Mononuclear cell (primary cell): ENCODE measurements around the gene ZWILCH. TPM values are rescaled to one million over a fixed set of nuclear protein-coding genes. Genes with fewer than 3 reads are reported as not detected.
"Not testable (repeated sequence)": the region's sequence is repeated elsewhere in the genome, so short reads cannot be mapped to it uniquely, and the experiment has no call there.

ENCODE experiments used
- H3K27me3 ChIP-seq: 2 replicates; pipeline ENCODE4 v1.6.0; 2011; ENCODE audit warnings: low read length, control low read depth; ENCODE audit not compliant: insufficient read depth
- H3K4me1 ChIP-seq: 2 replicates; pipeline ENCODE4 v1.5.1; 2011; ENCODE audit warnings: mild to moderate bottlenecking, low read length, control low read depth; ENCODE audit not compliant: insufficient read depth
- H3K4me3 ChIP-seq: 2 replicates; pipeline ENCODE4 v1.5.1; 2011; ENCODE audit warnings: mild to moderate bottlenecking, low read length, moderate library complexity
- H3K9me3 ChIP-seq: 2 replicates; pipeline ENCODE4 v1.5.1; 2011; ENCODE audit warnings: low read depth, mild to moderate bottlenecking, control low read depth, low read length
- total RNA-seq: library from RNA; depleted of rRNA; stranded (reverse); fragments of >200 nt; gene quantifications from one replicate; pipeline ENCODE4 v1.2.3, GENCODE V29; 2012

ZWILCH gene
- total RNA-seq, 1 donor = 10.2 TPM

DNA sequence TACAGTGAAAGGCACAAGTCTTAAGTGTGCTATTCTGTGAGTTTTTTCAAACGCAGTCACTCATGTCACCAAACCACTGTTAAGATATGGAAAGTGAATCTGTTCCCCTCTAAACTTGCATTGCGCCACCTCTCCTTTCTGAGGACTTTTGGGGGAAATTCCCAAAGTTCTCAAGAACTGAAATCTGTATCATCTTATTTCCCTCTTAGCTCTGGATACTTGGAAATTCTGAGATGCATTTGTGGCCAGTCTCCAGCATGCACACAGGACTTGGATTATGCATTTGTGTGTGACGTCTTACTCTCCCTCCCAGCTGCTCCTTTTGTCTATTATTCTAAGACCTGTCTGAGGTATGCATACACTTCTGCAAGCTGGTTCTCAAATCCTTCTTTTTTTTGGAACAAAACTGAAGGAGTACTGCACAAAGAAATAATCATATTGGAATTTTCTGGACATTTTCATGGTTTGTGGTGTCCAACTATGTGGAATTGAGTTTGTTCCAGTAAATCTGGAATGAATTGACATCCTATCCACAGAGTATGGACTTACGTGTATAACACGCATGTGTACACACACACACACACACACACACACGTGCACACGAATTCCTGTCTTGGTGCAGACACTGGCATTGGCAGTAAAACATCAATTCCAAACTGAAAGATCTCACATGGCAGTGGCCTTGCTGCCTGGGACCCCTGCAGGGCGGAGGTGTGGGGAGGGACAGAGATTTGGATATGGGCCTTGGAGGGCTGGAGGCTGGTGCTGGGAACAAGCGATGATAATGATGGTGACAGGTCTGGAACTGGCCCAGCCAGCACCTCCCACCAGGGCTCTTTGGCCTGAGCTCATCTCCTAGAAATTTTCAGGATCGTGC lies 68.8 kb downstream of the ZWILCH start:
- H3K9me3 ChIP-seq = no peaks in the 10 kb centered on the region
- H3K27me3 ChIP-seq = no peaks in the 10 kb centered on the region
- no peak overlapping the region for H3K4me3 ChIP-seq
- no peaks in the 10 kb centered on the region for H3K4me1 ChIP-seq

DNA sequence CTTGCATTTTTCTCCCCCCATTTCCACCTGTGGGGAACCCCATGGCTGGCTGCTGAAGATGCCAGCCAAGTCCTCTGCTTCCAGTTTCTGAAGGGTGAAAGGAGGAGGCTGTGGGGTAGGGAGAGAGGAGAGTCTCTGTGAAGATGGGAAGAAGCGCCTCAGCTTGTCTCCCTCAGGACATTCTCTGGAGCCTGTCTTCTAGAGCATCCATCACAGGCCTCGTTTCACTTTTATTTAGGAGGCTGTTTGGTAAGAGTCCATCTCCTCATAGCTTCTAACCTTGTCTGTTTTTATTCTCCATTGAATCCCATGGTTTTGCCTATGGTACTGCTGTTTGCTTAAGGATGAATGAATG lies 69.4 kb downstream of the ZWILCH start:
- Histone ChIP-seq H3K4me3 (no peak overlapping the region), H3K4me1 (no peaks in the 10 kb centered on the region), H3K27me3 (no peaks in the 10 kb centered on the region), H3K9me3 (no peaks in the 10 kb centered on the region)

DNA sequence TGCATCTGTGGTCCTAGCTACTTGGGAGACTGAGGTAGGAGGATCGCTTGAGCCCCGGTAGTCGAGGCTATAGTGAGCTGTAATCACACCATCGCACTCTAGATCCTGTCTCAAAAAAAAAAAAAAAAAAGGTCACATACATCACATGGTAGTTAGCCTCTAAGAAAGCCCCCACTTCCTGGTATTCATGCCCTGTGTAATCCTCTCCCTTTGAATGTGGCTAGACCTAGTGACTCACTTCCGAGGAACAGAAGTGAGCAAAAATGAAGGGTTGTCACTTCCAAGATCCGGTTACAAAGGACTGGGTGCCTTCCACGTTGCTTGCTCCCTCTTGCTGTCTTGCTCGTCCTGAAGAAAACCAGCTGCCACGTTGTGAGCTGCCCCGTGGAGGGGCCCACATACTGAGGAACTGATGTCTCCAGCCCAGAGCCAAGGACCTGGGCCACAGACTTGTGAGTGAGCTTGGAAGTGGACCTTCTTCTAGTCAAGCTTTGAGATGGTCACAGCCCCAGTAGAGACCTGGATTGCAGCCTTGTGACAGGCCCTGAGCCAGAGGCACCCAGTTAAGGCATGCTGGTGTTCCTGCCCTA lies 73.3 kb downstream of the ZWILCH start:
- Histone ChIP-seq H3K4me3 (no peak overlapping the region), H3K9me3 (no peaks in the 10 kb centered on the region), H3K4me1 (no peaks in the 10 kb centered on the region), H3K27me3 (no peaks in the 10 kb centered on the region)

DNA sequence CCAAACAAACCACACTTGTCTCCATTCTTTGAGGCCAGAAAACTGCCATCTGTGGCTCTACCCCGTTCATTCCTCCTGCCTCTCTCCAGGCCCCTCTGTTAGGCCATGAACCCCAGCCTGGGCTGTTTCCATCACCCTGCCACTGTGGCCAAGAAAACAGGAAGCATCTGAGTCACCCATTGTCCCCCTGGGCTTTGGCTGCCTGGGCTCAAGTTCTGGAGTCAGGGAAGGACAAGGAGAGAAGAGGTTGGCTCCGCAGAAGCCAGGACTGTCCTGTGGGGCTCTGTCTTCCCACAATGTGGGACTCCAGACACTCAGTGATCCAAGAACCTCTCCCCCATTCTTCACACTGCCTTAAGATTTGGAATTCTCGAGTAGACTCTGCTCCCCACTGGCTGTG lies 75.5 kb downstream of the ZWILCH start:
- no peak overlapping the region for H3K4me3 ChIP-seq
- no peaks in the 10 kb centered on the region for H3K4me1 ChIP-seq
- H3K27me3 ChIP-seq = no peaks in the 10 kb centered on the region
- H3K9me3 ChIP-seq = no peaks in the 10 kb centered on the region

DNA sequence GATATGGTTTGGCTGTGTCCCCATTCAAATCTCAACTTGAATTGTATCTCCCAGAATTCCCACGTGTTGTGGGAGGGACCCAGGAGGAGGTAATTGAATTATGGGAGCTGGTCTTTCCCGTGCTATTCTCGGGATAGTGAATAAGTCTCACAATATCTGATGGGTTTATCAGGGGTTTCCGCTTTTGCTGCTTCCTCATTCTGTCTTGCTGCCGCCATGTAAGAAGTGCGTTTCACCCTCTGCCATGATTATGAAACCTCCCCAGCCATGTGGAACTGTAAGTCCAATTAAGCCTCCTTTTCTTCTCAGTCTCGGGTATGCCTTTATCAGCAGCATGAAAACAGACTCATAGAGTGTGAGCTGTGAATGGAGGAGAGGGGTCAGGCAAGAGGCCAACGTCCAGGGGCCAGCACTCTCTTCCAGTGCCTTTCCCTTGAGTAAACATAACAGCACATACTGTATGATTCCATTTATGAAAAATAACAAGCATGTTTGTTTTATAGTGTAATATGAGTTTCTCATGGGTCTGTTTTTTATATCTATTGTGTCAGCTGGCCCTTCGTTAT lies 76.9 kb downstream of the ZWILCH start:
- H3K4me1 ChIP-seq = no peaks in the 10 kb centered on the region
- no peaks in the 10 kb centered on the region for H3K9me3 ChIP-seq
- H3K4me3 ChIP-seq = no peak overlapping the region
- no peaks in the 10 kb centered on the region for H3K27me3 ChIP-seq

DNA sequence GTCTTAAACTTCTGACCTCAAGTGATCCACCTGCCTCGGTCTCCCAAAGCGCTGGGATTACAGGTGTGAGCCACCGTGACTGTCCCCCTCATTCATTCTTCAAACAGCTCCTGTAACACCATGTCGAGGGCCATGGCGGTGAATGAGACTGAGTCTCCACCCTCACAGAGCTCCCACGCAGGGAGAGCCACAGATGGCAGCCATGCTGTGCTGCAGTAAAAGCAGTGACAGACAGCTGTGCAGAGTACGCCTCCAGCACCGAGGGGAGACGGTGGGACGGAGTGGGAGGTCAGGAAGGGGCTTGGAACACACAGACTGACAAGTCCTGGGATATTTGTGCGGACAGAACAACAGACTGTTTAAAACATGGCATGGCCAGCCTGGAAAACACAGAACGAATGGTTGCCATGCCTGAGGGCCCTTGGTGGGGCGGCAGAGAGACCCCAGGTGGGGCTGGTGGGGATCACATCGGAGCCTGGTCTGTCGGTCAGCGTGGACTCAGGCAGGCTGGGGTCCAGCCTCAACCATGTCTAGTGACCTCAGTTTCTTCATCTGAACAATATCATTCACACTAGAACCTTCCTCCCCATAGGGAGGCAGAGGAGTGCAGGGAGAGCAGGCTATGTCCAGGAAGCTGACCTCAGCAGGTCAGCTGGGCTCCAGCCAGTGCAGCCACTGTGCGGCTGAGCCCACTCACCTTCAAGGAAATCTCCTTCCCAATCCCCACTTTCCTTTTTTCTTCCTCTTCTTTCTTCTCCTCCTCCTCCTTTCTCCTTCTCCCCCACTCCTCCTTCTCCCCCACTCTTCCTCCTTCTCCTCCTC lies 81.2 kb downstream of the ZWILCH start:
- H3K9me3 ChIP-seq = no peaks in the 10 kb centered on the region
- no peaks in the 10 kb centered on the region for H3K27me3 ChIP-seq
- no peak overlapping the region for H3K4me3 ChIP-seq

DNA sequence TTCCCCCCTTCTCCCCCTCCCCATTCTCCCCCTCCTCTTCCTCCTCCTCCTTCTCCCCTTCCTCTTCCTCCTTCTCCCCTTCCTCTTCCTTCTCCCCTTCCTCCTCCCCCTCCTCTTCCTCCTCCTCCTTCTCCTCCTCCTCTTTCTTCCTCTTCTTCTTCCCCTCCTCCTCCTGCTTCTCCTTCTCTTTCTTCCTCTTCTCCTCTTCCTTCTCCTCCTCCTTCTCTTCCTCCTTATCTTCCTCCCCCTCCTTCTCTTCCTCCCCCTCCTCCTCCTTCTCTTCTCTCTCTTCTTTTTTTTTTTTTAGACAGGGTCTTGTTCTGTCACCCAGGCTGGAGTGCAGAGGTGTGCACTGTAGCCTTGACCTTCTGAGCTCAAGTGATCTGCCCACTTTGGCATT lies 81.9 kb downstream of the ZWILCH start:
- H3K4me1 ChIP-seq = no peaks in the 10 kb centered on the region
- no peaks in the 10 kb centered on the region for H3K27me3 ChIP-seq
- H3K9me3 ChIP-seq = no peaks in the 10 kb centered on the region
- H3K4me3 ChIP-seq = no peak overlapping the region

More for the DNA sequence above, 81.2 kb downstream of the ZWILCH start:
- no peaks in the 10 kb centered on the region for H3K4me1 ChIP-seq

DNA sequence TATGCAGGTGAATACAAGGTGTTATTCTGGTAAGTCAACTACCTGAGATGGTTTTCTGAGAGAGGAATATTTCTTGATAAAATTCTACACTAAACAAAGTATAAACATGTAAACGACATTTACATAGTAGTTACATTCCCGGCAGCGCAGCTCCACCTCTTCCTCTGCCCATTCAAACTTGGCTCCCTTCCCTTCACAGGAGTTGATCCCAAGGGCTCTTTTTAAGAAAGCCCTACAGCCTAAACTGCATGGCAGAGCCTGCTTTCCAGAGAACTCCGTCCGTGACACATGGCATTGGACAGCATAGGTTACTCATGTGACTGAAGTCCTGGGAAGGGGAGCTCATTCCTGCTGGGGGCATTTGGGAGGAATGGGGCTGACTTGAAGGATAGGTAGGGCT lies 82.6 kb downstream of the ZWILCH start:
- H3K4me3 ChIP-seq = no peak overlapping the region
- no peaks in the 10 kb centered on the region for H3K27me3 ChIP-seq

DNA sequence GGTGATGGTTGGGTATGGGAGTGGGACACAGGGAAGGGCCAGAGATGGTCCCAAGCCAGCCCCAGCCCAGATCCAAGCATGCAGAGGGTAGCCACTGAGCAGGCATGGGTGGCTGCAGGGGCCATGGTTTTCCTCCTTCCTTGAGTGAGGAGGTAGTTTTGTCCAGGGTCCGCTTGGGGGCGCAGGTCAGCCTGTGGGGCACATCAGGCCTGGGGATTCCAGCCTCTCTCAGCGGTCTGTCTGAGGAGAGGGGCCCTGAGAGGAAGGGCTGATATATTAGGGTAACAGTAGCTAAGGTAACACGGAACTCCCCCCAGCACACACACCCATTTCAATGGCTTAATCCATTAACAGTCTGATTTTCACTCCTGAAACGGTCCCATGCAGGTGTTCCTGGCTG lies 83.4 kb downstream of the ZWILCH start:
- no peaks in the 10 kb centered on the region for H3K9me3 ChIP-seq
- no peaks in the 10 kb centered on the region for H3K27me3 ChIP-seq
- no peak overlapping the region for H3K4me3 ChIP-seq
- H3K4me1 ChIP-seq = no peaks in the 10 kb centered on the region

More for the DNA sequence above, 82.6 kb downstream of the ZWILCH start:
- Histone ChIP-seq H3K4me1 (no peaks in the 10 kb centered on the region), H3K9me3 (no peaks in the 10 kb centered on the region)

DNA sequence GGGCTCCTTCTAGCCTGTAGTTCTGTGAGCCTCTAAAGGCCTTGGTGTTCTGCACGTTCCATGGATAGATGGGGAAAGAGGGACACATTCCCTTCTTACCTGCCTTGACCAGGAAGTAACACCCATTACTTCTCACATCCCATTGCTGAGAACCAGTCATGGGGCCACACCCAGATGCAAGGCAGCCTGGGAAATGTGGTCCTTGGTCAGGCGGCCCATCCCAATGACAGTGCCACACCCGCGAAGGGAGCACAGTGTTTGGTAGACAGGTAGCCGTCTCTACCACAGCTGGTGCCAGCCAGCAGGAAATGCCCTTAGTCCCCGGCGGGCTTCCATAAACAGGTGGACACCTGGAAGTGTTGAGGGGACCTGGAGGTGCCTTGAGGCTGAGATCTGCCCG lies 83.8 kb downstream of the ZWILCH start:
- Histone ChIP-seq H3K9me3 (no peaks in the 10 kb centered on the region), H3K4me3 (no peak overlapping the region), H3K4me1 (no peaks in the 10 kb centered on the region), H3K27me3 (no peaks in the 10 kb centered on the region)

DNA sequence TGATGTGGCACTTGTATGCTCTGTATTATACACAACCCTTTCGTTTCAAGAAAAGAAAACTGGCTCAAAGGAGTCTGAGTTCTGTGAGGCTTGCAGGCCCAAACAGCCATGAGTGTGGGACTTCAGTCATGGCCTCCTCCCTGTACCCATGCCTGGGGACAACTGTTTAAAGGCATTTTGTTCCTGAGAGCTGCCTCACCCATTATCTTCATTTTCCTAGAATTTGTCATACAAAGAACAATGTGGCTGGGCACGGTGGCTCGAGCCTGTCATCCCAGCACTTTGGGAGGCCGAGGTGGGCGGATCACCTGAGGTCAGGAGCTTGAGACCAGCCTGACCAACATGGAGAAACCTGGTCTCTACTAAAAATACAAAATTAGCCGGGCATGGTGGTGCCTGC lies 84.3 kb downstream of the ZWILCH start:
- H3K4me3 ChIP-seq, H3K4me1 ChIP-seq, H3K27me3 ChIP-seq, H3K9me3 ChIP-seq: not testable (repeated sequence)

DNA sequence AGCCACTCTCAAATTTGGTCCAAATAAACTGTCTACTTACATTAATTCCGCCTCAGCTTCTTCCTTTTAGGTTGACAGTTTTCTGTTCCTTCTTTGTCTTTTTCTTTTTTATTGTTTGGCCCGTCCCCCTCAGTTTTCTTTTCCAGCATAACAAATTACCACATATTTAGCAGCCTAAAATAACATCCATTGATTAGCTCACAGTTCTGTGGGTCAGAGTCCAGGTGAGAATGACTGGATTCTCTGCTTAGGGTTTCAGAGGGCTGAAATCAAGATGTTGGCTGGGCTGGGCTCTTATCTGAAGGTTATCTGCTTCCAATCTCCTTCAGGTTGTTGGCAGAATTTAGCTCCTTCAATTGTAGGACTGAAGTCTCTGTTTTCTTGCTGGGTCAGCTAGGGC lies 85.3 kb downstream of the ZWILCH start:
- Histone ChIP-seq H3K27me3 (no peaks in the 10 kb centered on the region), H3K4me1 (no peaks in the 10 kb centered on the region), H3K4me3 (no peak overlapping the region), H3K9me3 (no peaks in the 10 kb centered on the region)

DNA sequence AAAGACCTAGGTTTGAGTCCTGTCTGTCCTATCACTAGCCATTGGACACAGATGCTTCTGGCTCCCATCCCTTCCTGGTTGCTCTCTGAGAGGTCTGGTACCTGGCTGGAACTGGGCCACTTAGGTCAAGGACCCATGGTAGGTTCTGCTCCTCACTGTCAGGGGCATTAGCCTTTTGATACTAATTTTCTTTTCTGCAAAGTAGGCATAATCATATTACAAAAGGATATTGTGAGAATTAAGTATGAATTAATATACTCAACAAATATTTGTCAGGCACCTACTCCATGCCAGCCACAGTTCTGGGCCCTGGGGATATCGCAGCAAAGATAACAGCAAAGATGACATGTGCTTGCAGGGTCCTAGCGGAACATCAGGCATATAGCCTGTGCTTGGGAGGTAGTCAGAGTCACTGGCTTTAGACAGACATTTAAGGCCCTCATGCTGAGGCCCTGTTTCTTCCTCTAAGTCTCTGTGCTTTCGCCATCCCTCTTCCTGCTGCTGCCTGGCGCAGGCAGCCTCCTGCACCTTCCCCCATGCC lies 86.3 kb downstream of the ZWILCH start:
- Histone ChIP-seq H3K9me3 (no peaks in the 10 kb centered on the region), H3K4me3 (no peak overlapping the region)

DNA sequence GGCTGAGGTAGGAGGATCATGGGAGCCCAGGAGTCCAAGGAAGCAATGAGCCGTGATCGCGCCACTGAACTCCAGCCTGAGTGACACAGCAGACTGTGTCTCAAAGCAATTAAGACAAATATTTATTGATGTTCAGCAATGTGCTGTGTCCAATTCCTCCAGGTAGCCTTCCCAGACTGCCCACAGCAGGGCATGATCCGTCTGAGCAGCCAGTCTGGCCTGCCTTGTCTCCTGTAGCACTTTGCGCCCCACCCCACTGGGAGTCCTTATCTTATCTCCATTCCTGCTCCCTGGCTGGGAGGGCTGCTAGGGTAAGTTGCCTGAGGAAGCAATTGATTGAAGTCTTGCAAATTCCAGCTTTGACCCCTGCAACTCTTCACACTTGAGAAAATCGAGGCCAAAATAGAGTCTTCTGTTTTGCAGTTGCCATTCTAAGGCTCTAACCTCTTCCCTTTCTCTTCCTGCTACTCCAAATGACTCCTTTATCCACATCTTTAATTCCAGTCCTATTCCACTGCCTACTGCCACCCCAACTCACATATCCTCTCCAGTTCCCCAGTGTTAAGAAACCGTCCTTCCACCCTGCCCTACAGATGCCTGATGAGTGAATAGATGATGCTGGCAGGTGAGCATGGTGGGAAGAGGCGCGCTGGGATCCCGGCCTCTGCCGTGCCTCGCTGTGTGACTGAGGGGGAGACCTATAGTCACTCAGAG lies 87.5 kb downstream of the ZWILCH start:
- Histone ChIP-seq H3K4me3 (no peak overlapping the region), H3K4me1 (no peaks in the 10 kb centered on the region), H3K27me3 (no peaks in the 10 kb centered on the region), H3K9me3 (no peaks in the 10 kb centered on the region)

More for the DNA sequence above, 86.3 kb downstream of the ZWILCH start:
- Histone ChIP-seq H3K4me1 (no peaks in the 10 kb centered on the region), H3K27me3 (no peaks in the 10 kb centered on the region)
